GM10266 (cell line): ENCODE data around the gene SCRN1.
A peak's percentile ranks its signal among the peaks of the same experiment; 100 is the strongest.

Source experiments
- DNase-seq: peaks from one replicate; pipeline ENCODE4 v3.0.0; 2012; ENCODE audit errors: extremely low spot score
- CTCF ChIP-seq: IDR thresholded peaks from 2 replicates; pipeline ENCODE4 v1.5.1; 2012; ENCODE audit warnings: mild to moderate bottlenecking, low read depth; ENCODE audit not compliant: control insufficient read depth, insufficient read depth; ENCODE audit errors: missing control alignments

SCRN1 gene

GRCh38 chr7:29989257-29989995, at the start of gene SCRN1:
Gene SCRN1, minus strand, starts transcription at chr7:29989801. Its CDS starts 20,734 bp downstream, at chr7:29969067.
- peak; percentile 87 for DNase-seq
- TF ChIP-seq CTCF: no peak

- no peak for TF ChIP-seq CTCF
Observed at GRCh38 chr7:30038196-30038980, 48.8 kb upstream of the SCRN1 start.

GRCh38 chr7:30036220-30036619, 46.6 kb upstream of the SCRN1 start:
- no peak for DNase-seq
- TF ChIP-seq CTCF: no peak

More at GRCh38 chr7:30038196-30038980, 48.8 kb upstream of the SCRN1 start:
- DNase-seq: no peak

- DNase-seq: no peak
- TF ChIP-seq CTCF: no peak
Observed at GRCh38 chr7:30034501-30034900, 44.9 kb upstream of the SCRN1 start.

- no peak for TF ChIP-seq CTCF
- no peak for DNase-seq
Observed at GRCh38 chr7:30032310-30033125, 42.9 kb upstream of the SCRN1 start.

- TF ChIP-seq CTCF: no peak
- peak; percentile 18 for DNase-seq
Observed at GRCh38 chr7:30029696-30030095, 40.1 kb upstream of the SCRN1 start.
